ENCODE results near the gene CCDC97.

DNA sequence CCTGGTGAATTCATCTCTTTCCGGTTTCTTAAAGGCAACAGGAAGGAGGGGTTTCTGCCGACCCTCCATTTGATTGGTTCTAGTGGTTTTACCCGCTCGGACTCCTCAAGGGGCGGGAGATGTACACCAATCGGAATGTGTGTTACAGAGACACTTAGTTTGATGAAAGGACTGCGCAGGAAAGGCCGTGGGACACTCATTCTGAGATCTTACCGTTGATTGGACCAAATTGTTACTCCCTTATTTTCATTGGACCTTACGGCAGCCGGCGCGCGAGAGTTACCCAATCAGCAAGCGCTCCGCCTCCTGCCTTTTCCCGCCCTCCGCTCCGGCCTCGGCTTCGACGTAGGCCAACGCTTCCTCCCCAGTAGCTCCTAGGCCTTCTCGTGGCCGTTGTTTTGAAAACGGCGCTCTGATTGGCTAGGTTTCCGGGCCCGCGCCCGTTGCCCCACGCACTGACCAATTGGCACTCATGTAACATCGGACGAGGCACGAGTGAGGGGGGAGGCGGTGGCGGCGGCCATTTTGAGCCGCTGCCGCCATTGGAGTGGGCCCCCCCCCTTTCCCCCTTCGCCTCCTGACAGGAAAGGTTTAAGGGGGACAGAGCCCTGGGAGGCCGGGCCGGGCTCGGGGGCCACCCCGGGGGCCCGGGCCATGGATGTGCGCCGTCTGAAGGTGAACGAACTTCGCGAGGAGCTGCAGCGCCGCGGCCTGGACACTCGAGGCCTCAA lies 46.0 kb upstream of the CCDC97 start, which contains the start of gene HNRNPUL1:
- TF ChIP-seq, protein P1, sequence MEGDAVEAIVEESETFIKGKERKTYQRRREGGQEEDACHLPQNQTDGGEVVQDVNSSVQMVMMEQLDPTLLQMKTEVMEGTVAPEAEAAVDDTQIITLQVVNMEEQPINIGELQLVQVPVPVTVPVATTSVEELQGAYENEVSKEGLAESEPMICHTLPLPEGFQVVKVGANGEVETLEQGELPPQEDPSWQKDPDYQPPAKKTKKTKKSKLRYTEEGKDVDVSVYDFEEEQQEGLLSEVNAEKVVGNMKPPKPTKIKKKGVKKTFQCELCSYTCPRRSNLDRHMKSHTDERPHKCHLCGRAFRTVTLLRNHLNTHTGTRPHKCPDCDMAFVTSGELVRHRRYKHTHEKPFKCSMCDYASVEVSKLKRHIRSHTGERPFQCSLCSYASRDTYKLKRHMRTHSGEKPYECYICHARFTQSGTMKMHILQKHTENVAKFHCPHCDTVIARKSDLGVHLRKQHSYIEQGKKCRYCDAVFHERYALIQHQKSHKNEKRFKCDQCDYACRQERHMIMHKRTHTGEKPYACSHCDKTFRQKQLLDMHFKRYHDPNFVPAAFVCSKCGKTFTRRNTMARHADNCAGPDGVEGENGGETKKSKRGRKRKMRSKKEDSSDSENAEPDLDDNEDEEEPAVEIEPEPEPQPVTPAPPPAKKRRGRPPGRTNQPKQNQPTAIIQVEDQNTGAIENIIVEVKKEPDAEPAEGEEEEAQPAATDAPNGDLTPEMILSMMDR (IDR thresholded peaks at IDR 0.05), result peak in 1 of 3 donors; percentile 6
- no peak for TF ChIP-seq POLR2A (IDR thresholded peaks at IDR 0.05)

Data from lower leg skin (tissue), 3 donors.